Neuron (in vitro differentiated cells): Measurements from ENCODE around the gene RASD2.

Experiments used
- H2AFZ ChIP-seq: one replicate; pipeline ENCODE4 v1.6.1; 2013; ENCODE audit warnings: low read depth, mild to moderate bottlenecking, inconsistent platforms, low read length, moderate library complexity
- H3K27me3 ChIP-seq: one replicate; pipeline ENCODE4 v1.6.1; 2013; ENCODE audit warnings: low read length; ENCODE audit not compliant: insufficient read depth
- H3K36me3 ChIP-seq: one replicate; pipeline ENCODE4 v1.6.1; 2013; ENCODE audit warnings: low read length; ENCODE audit not compliant: insufficient read depth
- H3K4me1 ChIP-seq: one replicate; pipeline ENCODE4 v1.6.1; 2013; ENCODE audit warnings: low read length; ENCODE audit not compliant: insufficient read depth
- H3K4me3 ChIP-seq: 2 replicates; pipeline ENCODE4 v1.5.1; 2013; ENCODE audit warnings: mild to moderate bottlenecking, low read length, moderate library complexity
- H3K9me3 ChIP-seq: one replicate; pipeline ENCODE4 v1.6.1; 2013; ENCODE audit warnings: low read length

The RASD2 gene

DNA sequence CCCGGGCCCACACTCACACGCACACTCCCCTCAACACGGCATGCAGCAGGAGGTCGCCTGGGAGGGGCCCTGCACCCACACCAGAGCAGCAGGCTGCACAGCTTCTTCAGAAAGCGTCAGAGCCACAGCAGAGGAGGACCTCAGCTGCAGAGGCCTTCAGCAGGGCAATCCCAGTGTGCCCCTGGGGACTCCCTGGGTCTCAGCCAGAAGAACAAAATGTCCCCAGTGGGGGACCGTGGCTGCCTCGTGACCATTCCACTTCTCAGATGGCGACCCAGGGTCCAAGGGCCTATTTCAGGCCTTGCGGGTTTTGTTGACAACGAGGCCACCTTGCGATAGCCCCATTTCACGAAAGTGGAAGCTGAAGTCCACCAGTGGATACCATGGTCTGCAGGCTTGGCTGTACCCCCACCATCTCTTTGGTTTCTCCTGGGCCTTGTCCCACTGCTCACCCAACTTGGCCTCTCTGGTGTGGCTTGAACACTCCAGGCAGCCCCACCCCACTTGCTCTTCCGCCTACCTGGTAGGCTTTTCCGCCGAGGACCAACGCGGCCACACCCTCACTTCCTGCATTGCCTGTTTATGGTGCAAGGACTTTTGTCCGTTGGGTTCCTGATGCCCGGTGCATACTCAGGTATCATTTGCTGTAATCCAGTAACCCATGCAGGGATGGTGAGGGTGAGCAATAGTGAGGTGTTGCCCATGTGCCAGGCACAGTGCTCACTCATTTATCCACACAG, 38.4 kb downstream of the RASD2 start:
- Histone ChIP-seq H3K27me3 (no peaks in the 10 kb centered on the region), H3K9me3 (no peaks in the 10 kb centered on the region), H3K36me3 (no peaks in the 10 kb centered on the region), H3K4me3 (no peak overlapping the region), H2AFZ (no peak overlapping the region), H3K4me1 (no peaks in the 10 kb centered on the region)

DNA sequence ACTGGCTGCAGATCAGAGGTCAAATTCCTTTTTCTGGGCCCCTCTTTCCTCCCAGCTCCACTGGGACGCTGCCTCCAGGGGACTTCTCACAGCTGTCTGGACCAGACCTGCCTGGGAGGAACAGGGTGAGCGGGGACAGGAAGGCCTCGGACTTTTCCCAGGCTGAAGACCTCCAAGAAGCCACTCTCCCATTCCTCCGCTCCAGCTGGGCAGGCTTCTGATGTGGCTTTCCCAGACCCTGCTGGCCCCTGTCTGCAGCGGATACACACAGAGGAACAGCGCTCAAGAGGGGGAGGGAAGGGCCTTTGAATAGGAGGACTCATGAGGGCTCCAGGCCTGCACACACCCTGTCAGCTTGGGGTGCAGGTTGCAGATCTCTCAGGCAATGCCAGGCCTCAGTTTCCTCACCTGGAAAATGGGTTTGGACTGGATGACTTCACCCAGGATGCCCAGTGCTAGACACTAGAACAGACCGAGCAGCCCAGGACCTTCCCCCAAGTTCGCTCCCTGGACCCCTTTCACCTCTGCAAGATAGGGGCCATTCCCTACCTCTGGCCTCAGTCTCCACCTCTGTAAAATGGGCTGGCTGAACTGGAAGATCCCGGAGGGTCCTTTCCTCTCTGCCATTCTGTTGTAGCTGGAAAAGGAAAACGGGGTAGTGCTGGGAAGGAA, 39.9 kb downstream of the RASD2 start:
- H3K36me3 ChIP-seq = no peaks in the 10 kb centered on the region
- H2AFZ ChIP-seq = no peak overlapping the region
- H3K4me1 ChIP-seq = no peaks in the 10 kb centered on the region
- no peak overlapping the region for H3K4me3 ChIP-seq
- H3K9me3 ChIP-seq = no peaks in the 10 kb centered on the region
- H3K27me3 ChIP-seq = no peaks in the 10 kb centered on the region

DNA sequence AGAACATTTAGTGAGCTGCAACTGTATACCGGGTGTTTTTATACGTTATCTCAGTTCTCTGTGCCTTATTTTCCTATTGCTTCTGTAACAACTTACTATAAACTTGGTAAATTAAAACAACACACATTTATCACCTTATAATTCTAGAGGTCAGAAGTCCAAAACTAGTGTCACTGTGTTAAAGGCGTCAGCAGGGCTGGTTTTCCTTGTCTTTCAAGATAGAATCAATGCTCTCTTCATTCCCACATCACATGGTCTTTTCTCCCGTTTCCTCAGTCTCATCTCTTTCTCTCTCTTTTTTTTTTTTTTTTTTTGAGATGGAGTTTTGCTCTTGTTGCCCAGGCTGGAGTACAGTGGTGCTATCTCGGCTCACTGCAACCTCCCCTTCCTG, 40.4 kb downstream of the RASD2 start:
- Histone ChIP-seq H3K9me3 (no peaks in the 10 kb centered on the region), H3K4me3 (no peak overlapping the region), H3K36me3 (no peaks in the 10 kb centered on the region), H2AFZ (no peak overlapping the region), H3K27me3 (no peaks in the 10 kb centered on the region), H3K4me1 (no peaks in the 10 kb centered on the region)

DNA sequence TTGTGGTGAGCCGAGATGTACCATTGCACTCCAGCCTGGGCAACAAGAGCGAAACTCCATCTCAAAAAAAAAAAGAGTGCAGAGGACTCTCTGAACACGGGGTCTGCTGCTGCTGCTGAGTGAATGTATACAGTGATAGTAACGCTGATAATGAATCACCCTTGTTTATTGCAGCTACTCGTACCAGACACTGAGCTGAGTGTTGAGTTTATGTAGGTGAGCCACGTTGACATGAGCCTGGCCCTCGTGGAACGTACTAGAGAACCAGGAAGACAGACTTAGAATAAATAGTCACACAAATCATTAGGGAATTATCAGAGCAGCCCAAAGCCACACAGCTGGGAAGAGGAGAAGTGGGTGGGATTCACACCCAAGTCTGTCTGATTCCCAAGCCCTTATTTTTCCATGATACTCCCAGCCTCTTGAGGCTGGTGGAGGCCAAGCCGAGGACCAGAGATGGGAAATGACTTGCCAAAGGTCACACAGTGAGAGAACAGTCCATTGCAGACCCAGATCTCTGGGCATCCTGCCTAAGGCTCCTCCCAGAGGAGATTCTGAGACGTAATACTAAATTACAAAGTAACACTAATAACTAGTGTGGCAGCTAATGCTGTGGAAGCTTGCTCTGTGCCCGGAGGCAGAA, 41.7 kb downstream of the RASD2 start:
- no peaks in the 10 kb centered on the region for H3K9me3 ChIP-seq
- no peak overlapping the region for H3K4me3 ChIP-seq

DNA sequence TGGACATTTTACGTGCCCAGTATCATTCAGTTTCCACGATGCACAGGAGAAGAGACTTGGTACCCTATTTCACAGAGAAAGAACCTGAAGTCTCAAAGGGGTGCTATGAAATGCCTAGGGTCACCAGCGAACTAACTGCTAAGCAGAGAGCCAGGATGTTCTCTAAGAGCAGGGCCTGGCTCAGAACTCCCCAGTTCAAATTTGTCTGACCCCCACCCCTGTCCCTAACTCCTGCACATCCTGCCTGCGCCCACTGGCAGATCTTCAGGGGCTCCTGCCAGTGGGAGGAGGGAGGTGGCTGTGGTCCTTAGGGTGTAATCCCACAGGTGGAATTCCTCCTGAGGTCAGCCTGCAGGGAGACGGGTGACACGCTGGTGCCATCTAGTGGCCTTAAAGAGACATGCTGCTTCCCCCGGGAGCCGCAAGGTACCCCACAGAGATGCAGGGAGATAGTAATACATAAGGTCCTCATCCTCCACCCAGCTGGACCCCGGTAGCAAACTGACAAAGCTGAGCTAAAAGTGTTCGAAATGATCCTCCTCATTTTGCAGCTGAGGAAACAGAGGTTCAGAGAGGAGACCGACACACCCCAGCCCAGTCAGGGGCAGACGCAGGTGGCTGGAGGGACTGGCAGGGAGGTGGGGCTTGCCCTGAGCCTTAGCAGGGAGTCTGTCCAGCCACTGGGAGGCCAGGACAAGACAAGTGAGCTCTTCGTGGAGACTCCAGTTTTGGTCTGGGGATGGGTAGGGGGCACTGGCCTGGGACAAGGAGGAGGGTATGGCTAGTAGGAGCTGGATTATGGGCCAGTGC, 42.4 kb downstream of the RASD2 start:
- Histone ChIP-seq H3K36me3 (no peaks in the 10 kb centered on the region), H3K9me3 (no peaks in the 10 kb centered on the region), H3K4me1 (no peaks in the 10 kb centered on the region), H3K27me3 (no peaks in the 10 kb centered on the region), H2AFZ (no peak overlapping the region), H3K4me3 (no peak overlapping the region)

More for the DNA sequence above, 41.7 kb downstream of the RASD2 start:
- no peaks in the 10 kb centered on the region for H3K36me3 ChIP-seq
- H2AFZ ChIP-seq = no peak overlapping the region
- H3K27me3 ChIP-seq = no peaks in the 10 kb centered on the region
- no peaks in the 10 kb centered on the region for H3K4me1 ChIP-seq

DNA sequence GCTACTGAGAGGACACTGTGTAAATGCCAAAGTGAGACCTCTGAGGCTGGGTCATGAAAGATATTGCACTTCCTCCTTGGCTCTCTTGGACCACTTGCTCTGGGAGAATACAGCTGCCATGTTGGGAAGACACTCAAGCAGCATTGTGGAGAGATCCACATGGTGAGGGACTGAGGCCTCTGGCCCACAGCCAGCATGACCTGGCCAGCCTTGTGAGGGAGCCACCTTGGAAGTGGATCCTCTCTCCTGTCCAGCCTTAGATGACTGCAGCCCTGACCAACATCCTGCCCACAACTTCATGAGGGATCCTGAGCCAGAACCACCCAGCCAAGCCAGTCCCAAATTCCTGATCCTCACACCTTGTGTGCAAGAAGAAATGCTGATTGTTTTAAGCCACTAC, 46.1 kb downstream of the RASD2 start:
- Histone ChIP-seq H3K4me3 (no peak overlapping the region), H2AFZ (no peak overlapping the region), H3K4me1 (no peaks in the 10 kb centered on the region)

DNA sequence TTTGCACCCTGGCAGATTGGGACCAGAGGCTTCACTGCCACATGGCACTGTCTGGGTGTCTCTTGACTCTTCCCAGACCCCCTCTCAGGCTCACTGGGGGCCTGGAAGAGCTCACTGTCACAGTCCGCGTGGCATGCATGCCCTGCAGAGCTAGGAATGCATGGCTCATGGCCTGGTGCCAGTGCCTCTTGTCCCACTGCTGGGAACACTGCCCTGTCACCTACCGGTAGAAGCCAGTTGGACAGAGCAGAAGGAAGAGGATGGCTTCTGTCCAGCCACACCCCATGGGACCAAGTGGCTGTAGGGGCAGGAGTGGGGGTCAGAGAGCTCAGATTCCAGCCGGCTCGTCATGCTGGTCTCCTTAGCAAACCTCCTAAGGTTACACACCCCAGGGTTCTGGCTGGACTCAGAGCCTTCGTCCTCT, 46.8 kb downstream of the RASD2 start:
- Histone ChIP-seq H3K27me3 (peaks cover 9% of the 10 kb centered on the region), H2AFZ (no peak overlapping the region), H3K4me3 (no peak overlapping the region), H3K4me1 (no peaks in the 10 kb centered on the region), H3K9me3 (no peaks in the 10 kb centered on the region), H3K36me3 (no peaks in the 10 kb centered on the region)

More for the DNA sequence above, 46.1 kb downstream of the RASD2 start:
- H3K27me3 ChIP-seq = peaks cover 9% of the 10 kb centered on the region
- H3K9me3 ChIP-seq = no peaks in the 10 kb centered on the region
- no peaks in the 10 kb centered on the region for H3K36me3 ChIP-seq

DNA sequence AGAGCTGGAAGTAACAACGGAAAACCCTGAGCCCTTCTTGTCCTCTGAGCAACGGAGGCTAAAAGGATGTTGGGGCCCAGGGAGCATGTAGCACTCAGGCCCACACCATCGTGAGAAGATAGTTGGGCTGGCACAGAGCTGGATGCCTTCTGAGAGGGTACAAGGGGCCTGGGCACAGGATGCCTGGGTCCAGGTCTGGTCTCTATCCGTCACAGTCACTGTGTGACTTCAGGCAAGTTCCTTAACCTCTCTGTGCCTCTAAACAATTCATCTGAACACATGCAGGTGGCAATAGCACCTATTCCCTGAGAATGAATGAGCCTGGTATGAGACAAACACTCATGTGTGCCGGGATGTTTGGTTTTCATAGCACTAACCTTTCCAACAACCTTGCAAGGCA, 47.3 kb downstream of the RASD2 start:
- Histone ChIP-seq H3K4me1 (no peaks in the 10 kb centered on the region), H3K9me3 (no peaks in the 10 kb centered on the region), H3K4me3 (no peak overlapping the region), H3K27me3 (peaks cover 9% of the 10 kb centered on the region), H2AFZ (no peak overlapping the region), H3K36me3 (no peaks in the 10 kb centered on the region)

DNA sequence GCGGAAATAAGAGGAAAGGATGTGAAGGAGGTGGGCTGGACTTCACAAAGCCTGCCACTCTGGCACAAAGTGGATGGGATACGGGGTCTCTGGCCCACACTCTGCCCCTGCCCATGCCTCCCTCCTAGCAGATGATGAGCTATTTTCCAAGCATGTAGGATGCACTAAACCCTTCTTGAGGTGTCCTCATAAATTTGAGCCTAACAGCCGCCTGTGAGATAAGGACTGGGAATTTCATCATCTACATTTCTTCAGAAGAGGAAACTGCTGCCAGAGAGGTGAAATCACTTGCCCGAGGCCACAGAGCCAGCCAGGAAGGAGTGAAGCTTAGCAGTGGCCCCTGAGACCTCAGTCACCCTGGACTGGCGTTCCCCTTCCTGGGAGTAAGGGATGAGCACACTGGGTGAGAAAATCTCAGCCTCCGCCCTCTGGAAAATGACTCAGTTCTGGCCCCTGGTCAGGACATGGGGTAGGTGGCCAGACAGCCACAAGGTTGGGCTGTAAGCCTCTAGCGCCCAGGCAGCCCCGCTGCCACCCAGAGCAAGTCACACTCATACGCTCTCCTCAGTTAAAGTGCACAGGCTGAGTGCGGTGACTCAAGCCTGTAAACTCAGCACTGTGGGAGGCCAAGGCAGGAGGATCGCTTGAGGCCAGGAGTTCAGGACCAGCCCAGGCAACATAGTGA, 48.6 kb downstream of the RASD2 start:
- no peaks in the 10 kb centered on the region for H3K9me3 ChIP-seq
- no peaks in the 10 kb centered on the region for H3K4me1 ChIP-seq
- H3K27me3 ChIP-seq = peaks cover 9% of the 10 kb centered on the region
- no peak overlapping the region for H3K4me3 ChIP-seq
- no peak overlapping the region for H2AFZ ChIP-seq
- H3K36me3 ChIP-seq = no peaks in the 10 kb centered on the region

DNA sequence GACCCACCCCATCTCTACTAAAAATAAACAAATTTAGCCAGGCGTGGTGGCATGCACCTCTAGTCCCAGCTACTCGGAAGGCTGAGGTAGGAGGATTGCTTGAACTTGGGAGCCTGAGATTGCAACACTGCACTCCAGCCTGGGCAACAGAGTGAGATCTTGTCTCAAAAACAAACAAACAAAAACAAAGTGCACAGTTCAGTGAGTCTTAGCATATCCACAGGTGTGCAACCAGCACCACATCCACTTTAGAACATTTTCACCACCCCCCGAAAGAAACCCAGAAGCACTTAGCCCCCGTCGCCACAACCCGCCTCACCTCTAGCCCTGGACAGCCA, 49.1 kb downstream of the RASD2 start:
- Histone ChIP-seq H3K9me3 (no peaks in the 10 kb centered on the region), H2AFZ (no peak overlapping the region), H3K4me1 (no peaks in the 10 kb centered on the region), H3K4me3 (no peak overlapping the region), H3K36me3 (no peaks in the 10 kb centered on the region), H3K27me3 (peaks cover 9% of the 10 kb centered on the region)

DNA sequence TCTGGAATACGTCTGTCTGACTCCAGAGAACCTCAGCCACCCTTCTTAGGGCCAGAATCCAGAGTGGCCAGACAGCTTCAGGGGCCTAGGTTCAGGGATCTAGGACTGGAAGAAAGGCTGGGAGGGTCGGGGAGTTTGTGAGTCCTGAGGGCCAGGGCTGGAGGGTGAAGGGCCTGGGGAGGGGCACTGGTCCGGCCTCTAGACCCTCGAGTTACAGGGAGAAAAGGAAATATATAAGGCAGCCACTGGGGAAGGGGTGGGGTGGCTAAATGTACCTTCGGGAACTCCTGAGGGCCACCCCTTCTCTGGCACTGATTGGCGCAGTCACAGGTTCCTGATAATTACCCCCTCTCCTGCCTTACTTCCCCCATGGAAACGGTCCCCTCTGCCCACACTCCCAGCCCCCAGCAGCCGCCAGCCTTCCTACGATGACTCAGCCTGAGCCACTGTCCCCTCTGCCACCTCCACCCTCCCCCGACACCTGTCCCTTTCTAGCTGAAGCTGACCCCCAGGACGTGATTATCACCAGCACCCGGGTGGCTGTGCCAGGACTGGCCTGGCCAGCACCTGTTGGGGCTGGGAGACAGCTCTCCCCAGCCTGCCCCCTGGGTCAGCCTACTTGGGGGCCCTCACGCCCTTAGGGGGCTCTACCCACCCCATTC, 50.1 kb downstream of the RASD2 start:
- Histone ChIP-seq H3K4me1 (no peaks in the 10 kb centered on the region), H3K27me3 (peaks cover 9% of the 10 kb centered on the region), H3K4me3 (no peak overlapping the region), H3K36me3 (no peaks in the 10 kb centered on the region), H3K9me3 (peaks cover 1% of the 10 kb centered on the region), H2AFZ (no peak overlapping the region)

DNA sequence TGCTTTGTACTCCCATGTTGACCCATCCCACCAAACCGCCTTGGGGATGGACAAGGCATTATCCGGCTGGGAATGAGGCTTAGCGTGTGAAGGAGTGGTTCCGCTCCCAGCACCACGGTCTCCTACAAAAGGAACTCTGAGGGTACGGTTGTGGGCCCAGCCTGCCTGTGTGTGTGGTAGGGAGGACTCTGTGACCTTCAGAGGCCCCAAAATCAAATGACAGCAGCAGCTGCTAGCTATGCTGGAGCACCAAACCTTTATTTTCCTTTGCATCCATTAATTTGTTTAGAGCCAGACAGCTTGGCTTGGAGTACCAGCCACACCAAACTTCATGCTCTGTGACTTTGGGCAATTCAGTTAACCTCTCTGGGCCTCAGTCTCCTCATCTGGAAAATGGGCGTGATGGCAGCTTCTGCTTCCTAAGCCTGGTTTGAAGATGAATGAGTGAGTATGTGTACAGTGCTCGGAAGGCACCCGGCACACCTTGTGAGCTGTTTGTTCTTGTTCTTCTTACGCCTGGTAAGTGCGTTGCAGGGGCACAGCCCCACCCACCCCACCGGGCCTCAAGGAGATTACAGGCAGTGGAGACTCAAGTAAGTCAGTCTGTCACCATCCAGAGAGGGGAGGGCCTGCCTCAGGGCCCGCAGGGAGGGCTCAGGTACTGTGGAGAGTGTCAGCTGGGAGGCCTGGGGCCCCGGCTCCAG, 51.2 kb downstream of the RASD2 start:
- Histone ChIP-seq H3K27me3 (peaks cover 9% of the 10 kb centered on the region), H3K4me3 (no peak overlapping the region), H3K9me3 (peaks cover 1% of the 10 kb centered on the region)

More for the DNA sequence above, 51.2 kb downstream of the RASD2 start:
- no peak overlapping the region for H2AFZ ChIP-seq
- H3K36me3 ChIP-seq = no peaks in the 10 kb centered on the region
- H3K4me1 ChIP-seq = no peaks in the 10 kb centered on the region
